22Rv1 (cell line): ENCODE measurements around the gene C2CD2.

Experiments used
- H3K27ac ChIP-seq: fragments of 450-650 bp; 2 replicates; pipeline ENCODE4 v1.5.1; 2017
- ZFX ChIP-seq: fragments of 450-650 bp; IDR thresholded peaks from 2 replicates; pipeline ENCODE4 v1.6.1; 2017; ENCODE audit warnings: antibody characterized with exemption, borderline replicate concordance
- TF ChIP-seq, protein P1 (sequence below): fragments of 450-650 bp; IDR thresholded peaks from 2 replicates; pipeline ENCODE4 v1.5.1; 2017; ENCODE audit warnings: mild to moderate bottlenecking

C2CD2 gene

DNA sequence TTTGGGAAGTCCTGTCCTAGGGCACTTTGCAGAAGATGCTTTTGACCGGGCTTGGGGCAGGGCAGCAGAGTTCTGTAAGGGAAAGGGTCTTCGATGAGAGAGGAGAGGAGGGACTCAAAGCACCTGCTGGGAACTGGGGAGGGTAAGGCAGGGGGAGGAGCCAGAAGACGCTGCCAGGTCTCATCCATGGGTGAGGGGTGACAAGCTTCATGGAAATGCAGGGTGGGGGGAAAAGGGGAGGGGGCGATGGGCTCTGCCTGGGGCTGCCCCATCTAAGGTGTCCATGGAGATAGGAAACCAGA is 20.9 kb upstream of the C2CD2 start:
- H3K27ac ChIP-seq = no peak overlapping the region
- TF ChIP-seq, protein P1, sequence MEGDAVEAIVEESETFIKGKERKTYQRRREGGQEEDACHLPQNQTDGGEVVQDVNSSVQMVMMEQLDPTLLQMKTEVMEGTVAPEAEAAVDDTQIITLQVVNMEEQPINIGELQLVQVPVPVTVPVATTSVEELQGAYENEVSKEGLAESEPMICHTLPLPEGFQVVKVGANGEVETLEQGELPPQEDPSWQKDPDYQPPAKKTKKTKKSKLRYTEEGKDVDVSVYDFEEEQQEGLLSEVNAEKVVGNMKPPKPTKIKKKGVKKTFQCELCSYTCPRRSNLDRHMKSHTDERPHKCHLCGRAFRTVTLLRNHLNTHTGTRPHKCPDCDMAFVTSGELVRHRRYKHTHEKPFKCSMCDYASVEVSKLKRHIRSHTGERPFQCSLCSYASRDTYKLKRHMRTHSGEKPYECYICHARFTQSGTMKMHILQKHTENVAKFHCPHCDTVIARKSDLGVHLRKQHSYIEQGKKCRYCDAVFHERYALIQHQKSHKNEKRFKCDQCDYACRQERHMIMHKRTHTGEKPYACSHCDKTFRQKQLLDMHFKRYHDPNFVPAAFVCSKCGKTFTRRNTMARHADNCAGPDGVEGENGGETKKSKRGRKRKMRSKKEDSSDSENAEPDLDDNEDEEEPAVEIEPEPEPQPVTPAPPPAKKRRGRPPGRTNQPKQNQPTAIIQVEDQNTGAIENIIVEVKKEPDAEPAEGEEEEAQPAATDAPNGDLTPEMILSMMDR = no peak
- no peak for TF ChIP-seq ZFX

DNA sequence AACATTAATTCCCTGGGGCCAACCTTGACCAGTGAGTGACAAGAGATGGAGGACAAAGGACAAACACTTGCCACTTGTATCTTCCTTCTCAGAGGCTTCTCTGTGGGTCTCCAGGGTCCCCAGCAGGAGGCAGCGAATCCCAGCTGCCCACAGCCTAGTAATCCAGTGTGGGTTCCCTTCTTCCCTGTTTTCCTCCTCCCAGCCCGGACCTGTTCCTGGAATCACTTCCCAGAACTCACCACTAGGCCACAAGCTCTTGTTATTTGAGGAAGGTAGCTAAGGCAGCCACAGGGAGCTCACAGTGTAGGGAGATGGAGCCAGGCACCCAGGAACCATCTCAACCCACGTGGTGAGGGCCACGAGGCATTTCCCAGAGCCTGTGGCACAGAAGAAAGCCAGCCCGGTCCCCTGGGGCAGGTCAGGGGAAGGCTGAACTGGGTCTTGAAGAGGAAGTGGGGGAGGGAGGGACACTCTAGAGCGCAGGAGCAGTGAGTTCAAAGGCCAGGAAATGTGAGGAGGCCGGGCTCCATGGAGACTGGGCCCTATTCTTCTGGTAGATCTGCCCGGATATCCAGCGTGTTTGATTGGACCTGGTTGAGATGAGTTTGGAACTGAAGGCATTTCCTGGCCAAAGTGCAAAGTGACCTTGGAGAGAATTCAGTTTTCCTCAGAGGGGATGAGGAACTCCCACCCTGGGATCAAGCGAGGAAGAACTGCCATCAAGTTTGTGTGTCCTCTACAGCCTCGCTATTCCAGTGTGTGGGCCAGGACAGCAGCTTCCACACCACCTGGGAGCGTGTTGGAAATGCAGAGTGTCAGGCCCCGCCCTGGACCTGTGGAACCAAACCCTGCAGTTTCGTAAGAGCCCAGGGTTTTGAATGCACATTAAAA is 20.3 kb upstream of the C2CD2 start:
- TF ChIP-seq ZFX = no peak
- TF ChIP-seq, protein P1 = peak; percentile 9; the same call in 1 of the 2 replicates
- H3K27ac ChIP-seq = no peak overlapping the region

DNA sequence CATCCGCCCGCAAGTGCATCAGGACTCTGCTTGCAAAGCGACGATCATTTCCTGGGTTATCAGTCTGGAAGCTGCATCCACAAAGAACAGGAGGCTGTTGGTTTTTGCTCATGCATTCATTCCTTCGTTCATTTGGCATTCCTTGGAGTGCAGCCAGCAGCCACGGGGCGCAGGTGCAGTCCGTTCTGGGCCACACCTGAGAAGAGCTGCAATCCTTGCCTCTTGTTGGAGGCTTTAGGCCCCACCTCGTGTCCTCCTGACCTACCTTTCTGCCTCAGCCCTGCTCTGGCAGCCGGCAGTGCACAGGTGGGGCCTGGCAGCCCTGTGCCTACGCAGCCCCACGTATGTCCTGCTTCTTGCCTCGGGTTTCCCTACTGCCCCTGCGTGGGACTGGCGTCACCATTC is 19.6 kb upstream of the C2CD2 start:
- TF ChIP-seq, protein P1 = no peak
- TF ChIP-seq ZFX = no peak
- H3K27ac ChIP-seq = no peak overlapping the region

DNA sequence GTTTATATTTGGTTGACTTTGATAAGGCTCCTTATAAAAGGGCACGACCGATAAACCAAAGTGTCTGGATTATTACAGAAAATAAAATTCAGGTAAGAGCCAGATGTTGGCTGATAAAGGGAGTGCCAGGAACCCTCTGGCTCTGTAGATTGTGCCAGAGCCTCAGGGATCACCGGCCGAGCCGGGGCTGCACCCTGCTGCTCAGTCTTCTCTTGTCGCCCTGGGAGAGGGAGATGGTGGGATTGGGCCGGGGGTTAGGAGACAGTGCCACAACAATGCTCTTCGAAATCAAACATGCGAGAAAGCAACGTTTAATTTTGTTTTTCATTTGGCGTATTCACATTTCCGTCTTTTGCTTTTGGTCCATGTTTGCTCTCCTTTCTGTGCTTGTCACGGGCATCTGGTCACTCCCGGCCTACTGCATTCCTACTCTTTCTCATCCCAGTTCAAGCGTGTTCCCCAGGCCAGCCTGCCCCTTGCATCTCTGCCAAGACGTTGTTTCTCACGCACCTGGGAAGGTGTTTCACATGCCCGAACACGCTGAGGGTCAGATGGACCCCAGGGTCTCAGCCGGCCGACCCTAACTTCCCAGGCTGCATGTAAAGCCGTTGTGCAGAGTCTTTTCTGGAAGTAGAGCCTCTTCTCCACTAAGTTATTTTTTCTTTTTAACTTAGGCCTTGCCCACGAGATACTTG is 18.8 kb upstream of the C2CD2 start:
- H3K27ac ChIP-seq = no peak overlapping the region
- TF ChIP-seq, protein P1 = no peak
- no peak for TF ChIP-seq ZFX

DNA sequence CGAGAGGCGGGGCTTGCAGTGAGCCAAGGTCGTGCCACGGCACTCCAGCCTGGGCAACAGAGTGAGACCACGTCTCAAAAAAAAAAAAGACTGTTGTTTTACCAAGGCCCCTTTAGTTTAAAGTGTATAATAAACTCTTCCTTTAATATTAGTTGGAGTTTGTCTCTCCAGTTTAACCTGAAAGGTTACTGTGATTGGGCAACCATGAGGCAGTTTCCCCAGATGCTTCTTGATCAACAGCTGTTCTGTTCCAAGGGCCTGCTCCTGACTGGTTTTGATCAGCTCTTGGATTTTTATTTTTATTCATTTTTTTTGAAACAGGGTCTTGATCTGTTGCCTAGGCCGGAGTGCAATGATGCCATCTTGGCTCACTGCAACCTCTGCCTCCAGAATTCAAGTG is 18.1 kb upstream of the C2CD2 start:
- H3K27ac ChIP-seq = no peak overlapping the region
- TF ChIP-seq, protein P1 = no peak
- no peak for TF ChIP-seq ZFX

DNA sequence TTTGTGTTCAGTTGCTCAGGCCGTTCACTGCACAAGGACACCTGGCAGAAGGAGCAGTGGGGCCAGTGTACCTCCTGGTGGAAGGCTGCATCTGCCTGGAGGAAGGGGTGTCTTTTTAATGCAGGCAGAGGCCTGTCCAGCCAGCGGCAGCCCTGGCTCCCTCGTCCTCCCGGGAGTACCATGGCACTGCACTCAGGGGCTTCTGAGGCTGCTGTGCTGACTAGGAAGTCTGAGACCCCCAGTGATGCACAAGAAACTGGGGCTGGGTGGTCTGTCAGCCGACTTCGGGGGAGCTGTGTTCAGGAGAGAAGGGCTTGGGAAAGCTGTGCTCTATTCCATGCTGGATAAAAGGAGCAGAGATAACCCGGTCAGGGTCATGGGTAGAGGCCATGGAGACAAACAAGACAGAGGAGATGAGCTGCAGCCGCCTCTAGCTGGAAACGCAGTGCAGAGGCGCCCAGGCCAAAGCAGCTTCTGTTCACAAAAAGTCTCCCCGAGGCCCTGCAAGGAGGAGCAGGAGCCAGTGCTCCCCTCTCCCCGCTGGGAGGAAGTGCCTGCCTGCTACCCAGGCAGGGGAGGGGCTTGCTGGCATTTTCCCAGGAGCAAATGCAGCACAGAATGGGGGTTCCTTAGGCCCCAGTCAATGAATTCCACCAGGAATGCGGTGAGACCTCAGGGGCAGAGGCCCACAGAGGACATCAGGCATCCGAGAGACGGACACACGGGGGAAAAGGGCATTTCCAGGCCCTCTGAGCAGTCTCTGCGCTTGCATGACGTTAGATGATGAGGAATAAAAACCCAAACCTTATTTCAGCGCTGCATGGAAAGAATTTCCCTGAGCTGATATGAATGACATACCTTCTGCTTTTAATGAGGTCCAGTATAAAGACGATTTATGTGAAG is 17.2 kb upstream of the C2CD2 start:
- no peak for TF ChIP-seq ZFX
- TF ChIP-seq, protein P1 = no peak

More for the DNA sequence above, 17.2 kb upstream of the C2CD2 start:
- H3K27ac ChIP-seq = no peak overlapping the region
